Measurements from ENCODE around the gene COL27A1. TPM values are rescaled to one million over a fixed set of nuclear protein-coding genes. Genes with fewer than 3 reads are reported as not detected.
"Not testable (repeated sequence)": the region's sequence is repeated elsewhere in the genome, so short reads cannot be mapped to it uniquely, and the experiment has no call there.

Gene COL27A1
- total and polyA plus RNA-seq, 2 donors (not counting 3 experiments of a cell fraction or from before 2014, with no cell fraction given): 14.7 to 49.1 TPM

DNA sequence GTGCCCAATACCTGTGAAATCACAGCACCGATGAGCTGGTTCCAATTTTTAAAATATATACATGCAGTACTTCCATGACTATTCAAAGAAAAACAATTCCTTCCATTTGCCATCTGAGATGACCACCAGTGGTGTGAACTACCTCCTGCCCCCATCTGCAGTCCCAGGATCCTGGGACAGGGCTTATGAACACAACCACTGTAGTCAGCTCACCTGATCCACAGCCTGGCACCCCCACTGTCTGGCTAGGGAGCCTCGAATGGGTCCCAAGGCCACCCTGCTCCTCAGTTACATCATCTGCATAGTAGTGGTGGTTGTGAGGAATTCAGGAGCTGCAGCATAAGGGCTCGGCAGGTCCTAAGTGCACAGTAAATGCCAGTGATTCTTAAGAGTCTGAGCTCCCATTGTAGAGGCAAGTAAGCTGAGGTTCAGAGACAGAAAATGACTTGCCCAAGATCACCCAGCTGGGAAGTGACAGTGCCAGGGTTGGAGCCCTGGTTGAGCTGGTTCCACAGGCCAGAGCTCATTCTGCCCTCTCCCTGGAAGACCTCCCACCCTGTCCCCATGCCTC, 170.4 kb downstream of the COL27A1 start:
- H3K4me2 ChIP-seq (ENCODE audit: insufficient read depth, low read length); H3K79me2 ChIP-seq (ENCODE audit: control insufficient read depth, insufficient read depth, low read length); FAIRE-seq; H2AFZ ChIP-seq (ENCODE audit: low read depth, low read length); H3K27me3 ChIP-seq (ENCODE audit: control insufficient read depth in 2 of 2, insufficient read depth in 2 of 2, low read length in 2 of 2); H3K27ac ChIP-seq (ENCODE audit: insufficient read depth, low read depth, low read length); H3K9me3 ChIP-seq (replicated peaks; ENCODE audit: control insufficient read depth, insufficient read depth, low read length); intact Hi-C loops (cut with micrococcal nuclease); H3K36me3 ChIP-seq (ENCODE audit: control insufficient read depth in 2 of 2, extremely low read depth in 1 of 2, insufficient read depth in 2 of 2, low read length in 2 of 2); H3K9ac ChIP-seq (replicated peaks; ENCODE audit: extremely low read depth, insufficient read depth, low read length); H3K9me1 ChIP-seq (replicated peaks; ENCODE audit: control insufficient read depth, extremely low read depth, insufficient read depth, low read length); POLR2A ChIA-PET; CTCF ChIA-PET; H3K4me1 ChIP-seq (ENCODE audit: control insufficient read depth, extremely low read depth, insufficient read depth, low read length); BruUV-seq (replicated peaks); H4K20me1 ChIP-seq (replicated peaks; ENCODE audit: control insufficient read depth, extremely low read depth, insufficient read depth, low read length); dilution Hi-C loops (cut with MboI; ENCODE audit: extremely low pct_ligation_motif_present, low sequenced_read_pairs); DNase-seq (ENCODE audit: low read depth, low spot score); H3K4me3 ChIP-seq (replicated peaks in 1 of 3; ENCODE audit: insufficient read depth in 1 of 3, low read depth in 1 of 3, low read length in 3 of 3): not testable (repeated sequence)

DNA sequence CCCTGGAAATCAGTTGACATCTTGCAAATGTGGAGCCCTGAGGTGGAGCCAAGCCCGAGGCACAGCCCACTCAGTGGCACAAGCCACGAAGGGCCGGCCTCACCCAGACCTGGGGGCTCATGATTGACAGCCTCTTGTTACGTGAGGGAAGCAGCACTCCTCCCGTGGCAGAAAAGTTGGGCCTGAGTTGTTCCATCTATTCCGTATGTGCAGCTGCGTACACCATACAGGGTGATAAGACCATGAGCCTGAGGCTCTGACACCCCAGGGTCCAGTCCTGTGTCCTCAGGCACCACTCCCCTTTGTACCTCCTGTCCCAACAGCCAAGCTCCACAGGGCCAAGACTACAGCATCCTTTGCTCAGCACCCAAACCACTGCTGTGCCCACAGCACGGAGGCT, 172.4 kb downstream of the COL27A1 start:
- TF ChIP-seq POLR2A (IDR thresholded peaks at IDR 0.05; ENCODE audit: low read depth, low read length): no peak
- H3K4me3 ChIP-seq (replicated peaks in 1 of 3; ENCODE audit: insufficient read depth in 1 of 3, low read depth in 1 of 3, low read length in 3 of 3): no peak overlapping the region
- no peak overlapping the region for H3K27ac ChIP-seq (ENCODE audit: insufficient read depth, low read depth, low read length)
- no peaks in the 10 kb centered on the region for H3K9me3 ChIP-seq (replicated peaks; ENCODE audit: control insufficient read depth, insufficient read depth, low read length)
- H3K4me1 ChIP-seq (ENCODE audit: control insufficient read depth, extremely low read depth, insufficient read depth, low read length): no peaks in the 10 kb centered on the region
- no peaks in the 10 kb centered on the region for H3K27me3 ChIP-seq (ENCODE audit: control insufficient read depth in 2 of 2, insufficient read depth in 2 of 2, low read length in 2 of 2)
- POLR2A ChIA-PET: no interaction called here
- H3K79me2 ChIP-seq (ENCODE audit: control insufficient read depth, insufficient read depth, low read length): no peaks in the 10 kb centered on the region
- CTCF ChIA-PET: no interaction called here
- no peaks in the 10 kb centered on the region for H3K36me3 ChIP-seq (ENCODE audit: control insufficient read depth in 2 of 2, extremely low read depth in 1 of 2, insufficient read depth in 2 of 2, low read length in 2 of 2)
- no peak for FAIRE-seq
- dilution Hi-C loops (cut with MboI; ENCODE audit: extremely low pct_ligation_motif_present, low sequenced_read_pairs) (no loop called here), intact Hi-C loops (cut with micrococcal nuclease) (no loop called here)
- H2AFZ ChIP-seq (ENCODE audit: low read depth, low read length): no peak overlapping the region
- no peak for DNase-seq (ENCODE audit: low read depth, low spot score)
- H3K9ac ChIP-seq (replicated peaks; ENCODE audit: extremely low read depth, insufficient read depth, low read length): no peak overlapping the region
- H3K4me2 ChIP-seq (ENCODE audit: insufficient read depth, low read length): no peak overlapping the region
- no peaks in the 10 kb centered on the region for H3K9me1 ChIP-seq (replicated peaks; ENCODE audit: control insufficient read depth, extremely low read depth, insufficient read depth, low read length)
- H4K20me1 ChIP-seq (replicated peaks; ENCODE audit: control insufficient read depth, extremely low read depth, insufficient read depth, low read length): no peaks in the 10 kb centered on the region
- no TSS peak for BruUV-seq (replicated peaks)

DNA sequence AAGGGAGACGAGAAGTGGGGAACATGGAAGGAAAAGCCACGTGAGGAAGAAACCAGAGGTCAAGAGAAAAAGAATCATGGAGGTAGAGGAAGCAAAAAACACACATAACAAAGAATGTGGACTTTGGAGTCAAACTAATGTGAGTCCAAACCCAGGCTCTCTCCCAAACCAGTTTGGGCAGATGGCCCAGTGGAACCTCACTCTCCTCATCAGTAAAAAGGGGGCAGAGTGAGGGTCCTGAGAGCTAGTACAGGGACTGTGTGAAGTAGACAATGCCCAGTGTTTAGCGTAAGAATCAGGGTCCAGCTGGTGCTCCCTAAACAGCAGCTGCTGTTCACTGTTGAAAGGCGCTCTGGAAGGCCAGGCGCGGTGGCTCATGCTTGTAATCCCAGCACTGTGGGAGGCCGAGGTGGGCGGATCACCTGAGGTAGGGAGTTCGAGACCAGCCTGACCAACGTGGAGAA, 173.1 kb downstream of the COL27A1 start:
- POLR2A ChIA-PET, CTCF ChIA-PET: not testable (repeated sequence)

DNA sequence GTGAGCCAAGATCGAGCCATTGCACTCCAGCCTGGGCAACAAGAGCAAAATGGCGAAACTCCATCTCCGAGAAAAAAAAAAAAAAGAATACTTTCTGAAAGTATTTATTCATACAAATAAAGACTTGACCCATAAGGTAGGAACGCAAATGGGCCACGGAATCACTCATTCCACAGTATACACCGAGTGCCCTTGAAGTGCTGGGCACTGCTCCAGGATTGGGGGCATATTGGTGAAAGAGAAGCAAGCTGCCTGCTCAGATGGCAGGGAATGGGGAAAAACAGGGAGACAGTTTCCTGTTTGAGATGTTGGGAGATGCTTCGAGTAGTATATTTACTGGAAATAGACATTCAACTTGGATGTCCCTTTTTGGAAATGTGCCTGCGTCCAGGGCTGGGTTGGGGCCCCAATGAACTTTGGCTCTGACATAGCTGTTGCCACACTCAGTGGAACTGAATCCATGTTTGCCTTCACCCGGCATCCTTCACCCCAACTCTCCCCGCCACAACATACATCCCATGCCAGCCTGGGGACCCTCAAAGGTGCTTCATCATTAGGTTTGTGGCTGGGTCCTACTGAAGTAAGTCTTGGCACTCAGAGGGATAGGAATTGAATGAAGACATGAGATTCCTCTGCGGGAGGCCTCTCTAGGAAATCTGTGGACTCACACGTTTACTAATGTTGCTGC, 173.7 kb downstream of the COL27A1 start:
- POLR2A ChIA-PET; intact Hi-C loops (cut with micrococcal nuclease): not testable (repeated sequence)

More for the DNA sequence above, 173.1 kb downstream of the COL27A1 start:
- H3K9ac ChIP-seq (replicated peaks; ENCODE audit: extremely low read depth, insufficient read depth, low read length); DNase-seq (ENCODE audit: low read depth, low spot score); H3K4me3 ChIP-seq (replicated peaks in 1 of 3; ENCODE audit: insufficient read depth in 1 of 3, low read depth in 1 of 3, low read length in 3 of 3); FAIRE-seq; dilution Hi-C loops (cut with MboI; ENCODE audit: extremely low pct_ligation_motif_present, low sequenced_read_pairs); H3K9me3 ChIP-seq (replicated peaks; ENCODE audit: control insufficient read depth, insufficient read depth, low read length); H3K27me3 ChIP-seq (ENCODE audit: control insufficient read depth in 2 of 2, insufficient read depth in 2 of 2, low read length in 2 of 2); H3K4me2 ChIP-seq (ENCODE audit: insufficient read depth, low read length); H3K36me3 ChIP-seq (ENCODE audit: control insufficient read depth in 2 of 2, extremely low read depth in 1 of 2, insufficient read depth in 2 of 2, low read length in 2 of 2); H3K4me1 ChIP-seq (ENCODE audit: control insufficient read depth, extremely low read depth, insufficient read depth, low read length); intact Hi-C loops (cut with micrococcal nuclease); H3K79me2 ChIP-seq (ENCODE audit: control insufficient read depth, insufficient read depth, low read length); BruUV-seq (replicated peaks); H3K27ac ChIP-seq (ENCODE audit: insufficient read depth, low read depth, low read length); H3K9me1 ChIP-seq (replicated peaks; ENCODE audit: control insufficient read depth, extremely low read depth, insufficient read depth, low read length); H4K20me1 ChIP-seq (replicated peaks; ENCODE audit: control insufficient read depth, extremely low read depth, insufficient read depth, low read length); H2AFZ ChIP-seq (ENCODE audit: low read depth, low read length): not testable (repeated sequence)

More for the DNA sequence above, 173.7 kb downstream of the COL27A1 start:
- H3K4me3 ChIP-seq (replicated peaks in 1 of 3; ENCODE audit: insufficient read depth in 1 of 3, low read depth in 1 of 3, low read length in 3 of 3); H3K79me2 ChIP-seq (ENCODE audit: control insufficient read depth, insufficient read depth, low read length); H3K4me1 ChIP-seq (ENCODE audit: control insufficient read depth, extremely low read depth, insufficient read depth, low read length); H2AFZ ChIP-seq (ENCODE audit: low read depth, low read length); FAIRE-seq; H4K20me1 ChIP-seq (replicated peaks; ENCODE audit: control insufficient read depth, extremely low read depth, insufficient read depth, low read length); dilution Hi-C loops (cut with MboI; ENCODE audit: extremely low pct_ligation_motif_present, low sequenced_read_pairs); H3K4me2 ChIP-seq (ENCODE audit: insufficient read depth, low read length); H3K9me1 ChIP-seq (replicated peaks; ENCODE audit: control insufficient read depth, extremely low read depth, insufficient read depth, low read length); H3K27ac ChIP-seq (ENCODE audit: insufficient read depth, low read depth, low read length); H3K9ac ChIP-seq (replicated peaks; ENCODE audit: extremely low read depth, insufficient read depth, low read length); CTCF ChIA-PET; BruUV-seq (replicated peaks); H3K36me3 ChIP-seq (ENCODE audit: control insufficient read depth in 2 of 2, extremely low read depth in 1 of 2, insufficient read depth in 2 of 2, low read length in 2 of 2); H3K9me3 ChIP-seq (replicated peaks; ENCODE audit: control insufficient read depth, insufficient read depth, low read length); H3K27me3 ChIP-seq (ENCODE audit: control insufficient read depth in 2 of 2, insufficient read depth in 2 of 2, low read length in 2 of 2); DNase-seq (ENCODE audit: low read depth, low spot score): not testable (repeated sequence)

Data from endothelial cell of umbilical vein (primary cell).